Stimulated activated CD4-positive, alpha-beta T cell treated with anti-CD3 and anti-CD28 coated beads, Interleukin-2, amount 100 ng/mL, for 24 hours (primary cell): ENCODE measurements around the gene RASSF3.
"Not testable (repeated sequence)": the region's sequence is repeated elsewhere in the genome, so short reads cannot be mapped to it uniquely, and the experiment has no call there.

Experiments used
- DNase-seq, 2 donors: peaks; one replicate each; pipeline ENCODE4 v3.0.0-alpha.2; 2020

The RASSF3 gene

GRCh38 chr12:64634508-64635092 lies 24.3 kb downstream of the RASSF3 start:
- DNase-seq: no peak

GRCh38 chr12:64635356-64635998 lies 25.2 kb downstream of the RASSF3 start:
- DNase-seq: no peak

GRCh38 chr12:64636856-64637255 lies 26.6 kb downstream of the RASSF3 start:
- DNase-seq: no peak

GRCh38 chr12:64639466-64639865 lies 29.2 kb downstream of the RASSF3 start:
- DNase-seq: no peak

GRCh38 chr12:64646318-64646717 lies 36.0 kb downstream of the RASSF3 start:
- no peak for DNase-seq

- no peak for DNase-seq
Measured at GRCh38 chr12:64649487-64649886, 39.2 kb downstream of the RASSF3 start.

GRCh38 chr12:64650762-64651161 lies 40.5 kb downstream of the RASSF3 start:
- DNase-seq: no peak

GRCh38 chr12:64652346-64652745 lies 42.1 kb downstream of the RASSF3 start:
- DNase-seq: no peak

GRCh38 chr12:64653123-64653522 lies 42.8 kb downstream of the RASSF3 start:
- DNase-seq: no peak

- DNase-seq: not testable (repeated sequence)
Measured at GRCh38 chr12:64653907-64654306, 43.6 kb downstream of the RASSF3 start.

- DNase-seq: no peak
Measured at GRCh38 chr12:64655141-64655540, 44.8 kb downstream of the RASSF3 start.

- DNase-seq: no peak
Measured at GRCh38 chr12:64656429-64656828, 46.1 kb downstream of the RASSF3 start.

GRCh38 chr12:64658892-64659481 lies 48.7 kb downstream of the RASSF3 start:
- DNase-seq: no peak

GRCh38 chr12:64660237-64661018 lies 50.1 kb downstream of the RASSF3 start:
- DNase-seq: no peak

- no peak for DNase-seq
Measured at GRCh38 chr12:64663015-64663414, 52.7 kb downstream of the RASSF3 start.

GRCh38 chr12:64665514-64665913 lies 55.2 kb downstream of the RASSF3 start:
- DNase-seq: peak in 1 of 2 donors; percentile 44

- no peak for DNase-seq
Measured at GRCh38 chr12:64666054-64666914, 56.0 kb downstream of the RASSF3 start.

GRCh38 chr12:64667793-64668192 lies 57.5 kb downstream of the RASSF3 start:
- no peak for DNase-seq

GRCh38 chr12:64669270-64669842 lies 59.1 kb downstream of the RASSF3 start:
- DNase-seq: peak in 1 of 2 donors; percentile 42

GRCh38 chr12:64670019-64670418 lies 59.7 kb downstream of the RASSF3 start:
- no peak for DNase-seq

GRCh38 chr12:64670919-64671639 lies 60.8 kb downstream of the RASSF3 start:
- peak in 1 of 2 donors; percentile 38 for DNase-seq

- DNase-seq: no peak
Measured at GRCh38 chr12:64671681-64672080, 61.4 kb downstream of the RASSF3 start.
